Measurements from ENCODE around the gene IRF2BP1.
A peak's percentile ranks its signal among the peaks of the same experiment; 100 is the strongest.
"Not testable (repeated sequence)": the region's sequence is repeated elsewhere in the genome, so short reads cannot be mapped to it uniquely, and the experiment has no call there.

The IRF2BP1 gene

DNA sequence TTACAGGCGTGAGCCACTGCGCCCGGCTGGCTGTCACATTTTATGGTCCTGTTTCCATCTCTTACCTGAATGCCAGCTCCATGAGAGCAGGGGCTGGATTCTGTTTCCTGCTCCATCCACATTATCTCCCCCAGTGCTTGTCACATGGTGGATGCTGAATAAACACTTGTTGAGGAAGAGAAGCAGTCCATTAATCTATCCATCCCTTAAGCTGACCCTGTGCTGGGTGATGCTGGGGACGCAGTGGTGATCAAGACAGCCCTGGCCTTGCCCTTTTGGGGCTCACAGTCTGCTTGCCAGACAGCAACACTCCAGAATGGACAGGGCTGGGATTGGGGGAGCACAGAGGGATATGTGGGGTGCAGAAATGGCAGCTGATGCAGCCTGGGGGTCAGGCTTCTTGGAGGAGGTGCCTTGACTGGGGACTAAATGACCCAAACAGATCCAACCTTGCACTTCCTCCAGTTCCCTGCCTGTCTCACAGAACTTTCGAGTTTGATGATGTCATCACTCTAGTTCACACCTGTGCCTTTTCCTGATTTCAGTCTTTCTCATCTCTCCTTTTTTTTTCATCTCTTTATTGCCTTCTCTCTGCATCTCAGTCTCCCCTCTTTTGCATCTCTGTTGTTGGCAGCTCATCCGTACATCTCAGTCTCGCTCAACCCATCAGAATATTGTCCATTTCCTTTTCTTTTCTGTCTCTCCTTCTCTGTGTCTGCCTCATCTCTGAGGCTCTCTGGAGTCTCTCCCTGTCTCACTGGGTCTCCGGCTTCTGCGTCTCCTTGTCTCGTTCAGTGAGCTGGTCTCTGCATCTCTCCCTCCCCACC lies 4.6 kb downstream of the IRF2BP1 start:
- no peak for DNase-seq

DNA sequence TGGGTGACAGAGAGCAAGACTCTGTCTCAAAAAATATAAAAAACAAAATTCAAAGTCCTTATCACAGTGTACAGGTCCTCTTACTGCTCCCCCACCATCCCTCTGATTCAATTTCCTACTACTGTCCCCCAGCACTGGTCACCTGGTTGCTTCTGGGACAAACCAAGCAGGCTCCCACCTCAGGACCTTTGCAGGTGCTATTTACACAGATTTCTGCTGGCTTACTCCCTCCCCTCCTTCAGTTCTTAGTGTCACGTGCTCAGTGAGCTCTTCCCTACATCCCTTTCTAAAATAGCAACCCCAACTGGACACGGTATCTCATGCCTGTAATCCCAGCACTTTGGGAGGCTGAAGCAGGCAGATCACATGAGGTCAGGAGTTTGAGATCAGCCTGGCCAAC lies 6.0 kb downstream of the IRF2BP1 start:
- no peak for DNase-seq

GRCh38 chr19:45879055-45879454 lies 6.9 kb downstream of the IRF2BP1 start:
- no peak for DNase-seq

DNA sequence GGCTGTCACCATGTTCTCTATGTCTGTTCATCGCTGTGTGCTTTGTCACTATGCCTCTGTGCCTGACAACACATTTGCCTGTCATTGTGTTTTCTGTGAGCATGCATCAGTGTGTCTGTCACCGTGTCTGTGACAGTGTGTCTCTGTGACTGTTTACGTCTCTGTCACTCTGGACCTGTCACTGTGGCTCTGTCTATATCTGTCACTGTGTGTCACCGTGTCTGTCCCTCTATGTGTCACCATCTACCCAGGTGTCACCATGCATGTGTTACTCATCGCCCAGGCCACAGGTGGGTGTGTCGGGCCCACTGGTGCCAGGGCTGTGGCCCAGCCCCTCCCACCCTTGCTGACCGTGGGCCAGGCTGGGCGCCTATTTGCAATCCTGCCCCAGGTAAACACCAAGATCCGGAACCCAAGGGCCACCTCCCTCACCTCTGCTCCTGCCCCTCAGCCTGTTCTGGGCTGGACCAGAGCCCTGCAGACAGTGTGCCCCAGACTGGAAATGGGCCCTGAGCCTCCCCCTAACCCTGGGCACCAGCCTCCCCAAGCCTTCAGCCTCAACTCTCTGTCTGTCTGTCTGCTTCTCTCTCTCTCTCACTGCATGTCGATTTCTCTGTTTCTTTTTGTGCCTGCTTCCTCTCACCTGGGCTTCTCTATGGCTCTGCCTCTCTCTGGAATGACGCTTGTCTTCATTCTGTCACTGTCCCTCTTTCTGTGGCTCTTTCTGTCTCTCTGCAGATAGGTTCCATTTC lies 7.7 kb downstream of the IRF2BP1 start:
- DNase-seq = no peak

- DNase-seq = no peak
Measured at GRCh38 chr19:45876411-45877197, 9.3 kb downstream of the IRF2BP1 start.

GRCh38 chr19:45876161-45876410 lies 9.9 kb downstream of the IRF2BP1 start:
- no peak for DNase-seq

DNA sequence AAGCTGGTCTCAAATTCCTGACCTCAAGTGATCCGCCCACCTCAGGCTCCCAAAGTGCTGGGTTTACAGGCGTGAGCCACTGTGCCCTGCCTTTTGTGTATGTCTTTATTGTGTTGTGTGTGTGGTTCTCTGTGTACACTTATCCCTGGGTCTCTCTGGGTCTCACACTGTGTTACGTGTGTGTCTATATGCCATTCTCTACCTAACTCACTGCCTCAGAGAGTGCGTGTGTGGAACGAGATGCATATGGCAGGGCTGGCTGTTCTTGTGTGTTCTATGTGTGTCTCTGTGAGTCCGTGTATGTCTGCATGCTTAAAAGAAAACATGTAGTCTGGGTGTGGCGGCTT lies 11.3 kb downstream of the IRF2BP1 start:
- no peak for DNase-seq

GRCh38 chr19:45873219-45873772 lies 12.6 kb downstream of the IRF2BP1 start:
- DNase-seq = no peak

DNA sequence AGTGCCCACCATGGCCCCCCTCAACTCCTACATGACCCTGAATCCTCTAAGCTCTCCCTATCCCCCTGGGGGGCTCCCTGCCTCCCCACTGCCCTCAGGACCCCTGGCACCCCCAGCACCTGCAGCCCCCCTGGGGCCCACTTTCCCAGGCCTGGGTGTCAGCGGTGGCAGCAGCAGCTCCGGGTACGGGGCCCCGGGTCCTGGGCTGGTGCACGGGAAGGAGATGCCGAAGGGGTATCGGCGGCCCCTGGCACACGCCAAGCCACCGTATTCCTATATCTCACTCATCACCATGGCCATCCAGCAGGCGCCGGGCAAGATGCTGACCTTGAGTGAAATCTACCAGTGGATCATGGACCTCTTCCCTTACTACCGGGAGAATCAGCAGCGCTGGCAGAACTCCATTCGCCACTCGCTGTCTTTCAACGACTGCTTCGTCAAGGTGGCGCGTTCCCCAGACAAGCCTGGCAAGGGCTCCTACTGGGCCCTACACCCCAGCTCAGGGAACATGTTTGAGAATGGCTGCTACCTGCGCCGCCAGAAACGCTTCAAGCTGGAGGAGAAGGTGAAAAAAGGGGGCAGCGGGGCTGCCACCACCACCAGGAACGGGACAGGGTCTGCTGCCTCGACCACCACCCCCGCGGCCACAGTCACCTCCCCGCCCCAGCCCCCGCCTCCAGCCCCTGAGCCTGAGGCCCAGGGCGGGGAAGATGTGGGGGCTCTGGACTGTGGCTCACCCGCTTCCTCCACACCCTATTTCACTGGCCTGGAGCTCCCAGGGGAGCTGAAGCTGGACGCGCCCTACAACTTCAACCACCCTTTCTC lies 13.6 kb downstream of the IRF2BP1 start:
- DNase-seq = no peak

DNA sequence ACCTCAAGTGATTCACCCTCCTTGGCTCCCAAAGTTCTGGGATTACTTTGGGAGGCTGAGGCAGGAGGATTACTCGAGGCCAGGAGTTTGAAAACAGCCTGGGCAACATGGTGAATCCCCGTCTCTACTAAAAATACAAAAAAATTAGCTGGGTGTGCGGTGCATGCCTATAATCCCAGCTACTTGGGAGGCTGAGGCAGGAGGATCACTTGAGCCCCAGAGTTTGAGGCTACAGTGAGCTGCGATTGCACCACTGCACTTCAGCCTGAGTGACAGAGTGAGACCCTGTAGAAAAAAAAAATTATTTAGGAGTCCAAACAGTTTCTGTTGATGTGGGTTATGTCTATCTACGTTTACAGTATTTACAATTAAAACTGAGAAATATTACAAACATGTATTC lies 15.1 kb downstream of the IRF2BP1 start:
- no peak for DNase-seq

- DNase-seq = not testable (repeated sequence)
Measured at GRCh38 chr19:45867241-45867640, 18.7 kb downstream of the IRF2BP1 start.

GRCh38 chr19:45866400-45867176 lies 19.4 kb downstream of the IRF2BP1 start:
- no peak for DNase-seq

GRCh38 chr19:45865269-45865948 lies 20.5 kb downstream of the IRF2BP1 start:
- no peak for DNase-seq

GRCh38 chr19:45864629-45865082 lies 21.3 kb downstream of the IRF2BP1 start:
- DNase-seq = no peak

GRCh38 chr19:45863840-45864628 lies 21.9 kb downstream of the IRF2BP1 start, which contains the start of gene FOXA3:
TSS of gene FOXA3 (plus strand) at chr19:45864326. CDS start at chr19:45864457, 131 bp downstream.
- DNase-seq = peak; percentile 37

- DNase-seq = no peak
Measured at GRCh38 chr19:45863335-45863839, 22.6 kb downstream of the IRF2BP1 start.

DNA sequence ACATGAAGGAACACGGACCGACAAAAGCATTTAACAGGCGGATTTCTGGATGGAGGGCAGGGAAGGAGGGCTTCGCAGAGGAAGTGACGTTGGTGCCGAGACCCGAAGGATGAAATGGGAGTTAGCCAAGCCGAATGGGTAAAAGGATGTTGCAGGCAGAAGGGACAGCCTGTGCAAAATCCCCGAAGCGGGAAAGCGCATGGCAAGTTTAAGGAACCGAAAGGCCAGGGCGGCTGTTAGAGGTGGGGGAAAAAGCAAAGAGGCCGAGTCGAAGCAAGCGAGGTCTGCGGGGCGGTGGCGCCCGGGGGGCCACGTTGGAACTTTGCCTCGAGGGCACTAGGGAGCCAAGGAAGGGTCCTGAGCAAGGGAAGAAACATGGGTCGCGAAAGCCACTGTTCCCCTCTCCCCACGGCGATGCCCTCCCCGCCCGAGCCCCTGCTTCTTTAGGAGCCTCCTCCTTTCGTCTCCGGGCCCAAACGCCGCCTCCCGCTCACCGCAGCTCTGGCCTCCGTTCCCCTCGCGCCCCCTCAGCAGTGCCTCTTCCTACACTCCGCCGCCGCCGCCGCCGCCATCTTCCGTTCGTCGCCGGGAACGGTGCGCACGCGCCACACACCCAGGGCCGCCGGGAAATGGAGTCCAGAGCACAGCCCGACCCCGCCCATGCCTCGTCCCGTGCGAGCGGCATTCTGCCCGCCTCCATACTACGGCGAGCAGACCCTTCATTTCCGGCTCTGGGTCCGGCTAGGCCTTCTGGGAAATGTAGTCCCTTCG lies 23.2 kb downstream of the IRF2BP1 start, which contains the start of gene SYMPK:
Gene SYMPK (minus strand): TSS at position 584 of the 771 bp plus-strand sequence. CDS start 8,652 bp downstream, outside the sequence.
- DNase-seq = peak; percentile 99

- DNase-seq = peak; percentile 1
Measured at GRCh38 chr19:45862271-45862563, 23.7 kb downstream of the IRF2BP1 start.

Data from inflammatory macrophage treated with lipopolysaccharide for 4 hours (primary cell).